PC-9 (cell line): ENCODE results near the gene TMEM161A.

Experiments used
- CTCF ChIP-seq: fragments of 200-600 bp; sonication (generic); conservative IDR thresholded peaks from 2 replicates; pipeline ENCODE4 v1.6.1; 2017; ENCODE audit warnings: mixed run types, antibody characterized with exemption, mild to moderate bottlenecking, moderate library complexity
- EZH2 ChIP-seq: fragments of 200-600 bp; sonication (generic); IDR thresholded peaks from 2 replicates; pipeline ENCODE4 v1.8.0; 2017; ENCODE audit warnings: antibody characterized with exemption, low read depth

- TF ChIP-seq CTCF (no peak), EZH2 (no peak)
These were observed 39.3 kb downstream of the TMEM161A start for GRCh38 chr19:19098703-19099632.
